ENCODE results near the gene EFNB3.

Gene EFNB3

GRCh38 chr17:7704601-7705268 lies at the start of gene EFNB3:
Gene EFNB3 (plus strand): TSS chr17:7705202. CDS start chr17:7705599, 397 bp downstream.
- DNase-seq (ENCODE audit: low spot score) = peak; percentile 58

- no peak for DNase-seq (ENCODE audit: low spot score)
Measured at GRCh38 chr17:7655541-7655840, 49.5 kb upstream of the EFNB3 start.

- no peak for DNase-seq (ENCODE audit: low spot score)
Measured at GRCh38 chr17:7656958-7657609, 47.9 kb upstream of the EFNB3 start.

GRCh38 chr17:7667656-7668406 lies 37.2 kb upstream of the EFNB3 start:
- no peak for DNase-seq (ENCODE audit: low spot score)

- no peak for DNase-seq (ENCODE audit: low spot score)
Measured at GRCh38 chr17:7668482-7668881, 36.5 kb upstream of the EFNB3 start.

GRCh38 chr17:7673239-7673638 lies 31.8 kb upstream of the EFNB3 start:
- no peak for DNase-seq (ENCODE audit: low spot score)

- DNase-seq (ENCODE audit: low spot score) = no peak
Measured at GRCh38 chr17:7674934-7675333, 30.1 kb upstream of the EFNB3 start.

- DNase-seq (ENCODE audit: low spot score) = no peak
Measured at GRCh38 chr17:7676533-7676932, 28.5 kb upstream of the EFNB3 start.

- DNase-seq (ENCODE audit: low spot score) = no peak
Measured at GRCh38 chr17:7677388-7678067, 27.5 kb upstream of the EFNB3 start.

GRCh38 chr17:7684851-7685532 lies 20.0 kb upstream of the EFNB3 start:
- DNase-seq (ENCODE audit: low spot score) = peak; percentile 60

GRCh38 chr17:7685533-7686221 lies 19.3 kb upstream of the EFNB3 start:
- peak; percentile 95 for DNase-seq (ENCODE audit: low spot score)

GRCh38 chr17:7686222-7687071 lies 18.6 kb upstream of the EFNB3 start:
- DNase-seq (ENCODE audit: low spot score) = peak; percentile 85

GRCh38 chr17:7687072-7687907 lies 17.7 kb upstream of the EFNB3 start, which contains the start of gene TP53:
Gene TP53 (minus strand): TSS chr17:7687490. CDS start chr17:7676594, 10,896 bp downstream.
- DNase-seq (ENCODE audit: low spot score) = peak; percentile 93

GRCh38 chr17:7687908-7688807 lies 16.8 kb upstream of the EFNB3 start, which contains the start of gene WRAP53:
Gene WRAP53 (plus strand): TSS chr17:7688477. CDS start chr17:7688649, 172 bp downstream.
- DNase-seq (ENCODE audit: low spot score) = peak; percentile 99

GRCh38 chr17:7688808-7689316 lies 16.1 kb upstream of the EFNB3 start:
- no peak for DNase-seq (ENCODE audit: low spot score)

- DNase-seq (ENCODE audit: low spot score) = no peak
Measured at GRCh38 chr17:7695586-7695985, 9.4 kb upstream of the EFNB3 start.

- no peak for DNase-seq (ENCODE audit: low spot score)
Measured at GRCh38 chr17:7697828-7698588, 7.0 kb upstream of the EFNB3 start.

Data from SW480 (cell line).